ENCODE measurements around the gene CBX1. TPM values are rescaled to one million over a fixed set of nuclear protein-coding genes. Genes with fewer than 3 reads are reported as not detected.

Gene CBX1
- total RNA-seq, 1 donor from 2014 or later, result 33.0 TPM

DNA sequence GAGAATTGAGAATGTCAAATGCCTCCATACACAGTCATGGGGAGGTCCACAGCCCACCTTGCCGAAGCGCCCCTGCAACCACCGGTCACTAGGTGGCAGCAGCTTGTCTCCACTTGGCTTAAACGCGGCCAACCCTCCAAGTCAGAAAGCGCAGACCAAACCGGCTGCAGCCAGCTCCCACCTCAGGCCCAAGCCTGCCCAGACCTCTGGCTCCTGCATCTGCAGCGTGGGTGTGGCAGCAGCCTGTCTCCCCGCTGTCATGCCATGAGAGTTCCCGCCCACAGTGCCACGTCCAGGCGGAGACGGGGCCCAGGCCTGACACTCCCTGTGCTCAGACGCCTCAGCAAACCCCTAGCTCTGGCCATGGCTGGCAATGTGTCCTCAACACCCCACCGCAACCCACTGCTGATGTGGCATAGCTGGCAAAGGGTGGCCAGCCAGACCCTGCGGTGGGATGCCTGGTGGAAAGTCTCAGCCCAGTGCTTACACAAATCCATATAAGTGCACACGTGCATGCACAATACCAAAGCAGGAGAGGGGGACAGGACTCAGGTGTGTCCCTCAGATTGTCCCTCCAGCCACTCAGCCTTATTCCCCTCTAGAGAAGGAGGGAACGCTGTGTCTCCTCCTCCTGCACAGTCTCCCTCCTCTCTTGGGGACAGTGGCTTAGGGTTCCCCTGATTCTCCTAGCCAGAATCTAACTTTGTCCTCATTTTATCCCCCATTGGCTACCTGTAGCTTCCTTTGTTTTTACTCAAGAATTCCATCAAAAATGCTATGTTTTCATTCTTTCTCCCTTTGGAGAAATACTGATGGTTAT, 74.6 kb downstream of the CBX1 start:
- H3K4me1 ChIP-seq, result peaks cover 62% of the 10 kb centered on the region
- no peaks in the 10 kb centered on the region for H3K9me3 ChIP-seq (replicated peaks)
- TF ChIP-seq, protein P1, sequence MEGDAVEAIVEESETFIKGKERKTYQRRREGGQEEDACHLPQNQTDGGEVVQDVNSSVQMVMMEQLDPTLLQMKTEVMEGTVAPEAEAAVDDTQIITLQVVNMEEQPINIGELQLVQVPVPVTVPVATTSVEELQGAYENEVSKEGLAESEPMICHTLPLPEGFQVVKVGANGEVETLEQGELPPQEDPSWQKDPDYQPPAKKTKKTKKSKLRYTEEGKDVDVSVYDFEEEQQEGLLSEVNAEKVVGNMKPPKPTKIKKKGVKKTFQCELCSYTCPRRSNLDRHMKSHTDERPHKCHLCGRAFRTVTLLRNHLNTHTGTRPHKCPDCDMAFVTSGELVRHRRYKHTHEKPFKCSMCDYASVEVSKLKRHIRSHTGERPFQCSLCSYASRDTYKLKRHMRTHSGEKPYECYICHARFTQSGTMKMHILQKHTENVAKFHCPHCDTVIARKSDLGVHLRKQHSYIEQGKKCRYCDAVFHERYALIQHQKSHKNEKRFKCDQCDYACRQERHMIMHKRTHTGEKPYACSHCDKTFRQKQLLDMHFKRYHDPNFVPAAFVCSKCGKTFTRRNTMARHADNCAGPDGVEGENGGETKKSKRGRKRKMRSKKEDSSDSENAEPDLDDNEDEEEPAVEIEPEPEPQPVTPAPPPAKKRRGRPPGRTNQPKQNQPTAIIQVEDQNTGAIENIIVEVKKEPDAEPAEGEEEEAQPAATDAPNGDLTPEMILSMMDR (IDR thresholded peaks at IDR 0.05; ENCODE audit: borderline replicate concordance), result peak; percentile 93
- H3K27ac ChIP-seq (replicated peaks), result peak overlapping the region; percentile 90
- intact Hi-C loops (cut with micrococcal nuclease), result loop anchor here (2.0 kb wide), 2 partner anchors 48 to 104 kb away; no protein-coding TSS in a partner anchor
- peak; percentile 83 for DNase-seq
- no peak overlapping the region for H3K4me3 ChIP-seq
- H3K27me3 ChIP-seq (ENCODE audit: low read depth), result peaks cover 27% of the 10 kb centered on the region
- no peaks in the 10 kb centered on the region for H3K36me3 ChIP-seq

DNA sequence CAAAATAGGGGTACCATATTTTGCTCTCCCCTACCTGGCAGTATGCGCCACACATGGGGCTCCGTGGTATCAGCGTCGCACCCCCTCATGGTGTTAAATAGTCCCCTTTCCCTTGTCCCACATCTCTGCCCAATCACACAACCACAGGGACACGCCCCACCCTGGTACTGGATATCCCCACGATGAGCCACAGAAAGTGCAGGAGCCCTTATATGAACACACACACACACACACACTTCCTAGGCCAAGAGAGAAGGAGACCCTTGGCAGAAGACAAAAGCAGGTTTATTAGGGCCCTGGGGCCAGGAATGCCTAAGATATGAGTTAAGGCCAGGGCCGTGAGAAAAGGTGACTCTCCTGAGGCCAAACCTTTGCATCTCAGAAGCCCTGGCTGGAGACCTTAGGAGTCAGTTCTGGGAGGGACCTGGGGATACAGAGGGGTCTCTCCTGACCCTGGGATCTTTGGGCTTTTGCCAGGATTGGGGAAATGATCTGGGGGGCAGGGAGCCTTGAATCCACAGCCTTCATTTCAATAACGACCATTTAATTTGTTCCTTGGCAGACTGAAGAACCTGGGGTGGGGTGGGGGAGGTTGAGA, 75.3 kb downstream of the CBX1 start:
- Histone ChIP-seq H3K36me3 (no peaks in the 10 kb centered on the region), H3K4me3 (peak overlapping the region; percentile 67), H3K4me1 (peaks cover 59% of the 10 kb centered on the region), H3K27me3 (ENCODE audit: low read depth) (peaks cover 27% of the 10 kb centered on the region), H3K9me3 (replicated peaks) (no peaks in the 10 kb centered on the region), H3K27ac (replicated peaks) (peak overlapping the region; percentile 90)
- TF ChIP-seq, protein P1 (IDR thresholded peaks at IDR 0.05; ENCODE audit: borderline replicate concordance), result no peak
- intact Hi-C loops (cut with micrococcal nuclease), result loop anchor here (2.0 kb wide), 2 partner anchors 49 to 105 kb away; no protein-coding TSS in a partner anchor
- DNase-seq, result no peak

DNA sequence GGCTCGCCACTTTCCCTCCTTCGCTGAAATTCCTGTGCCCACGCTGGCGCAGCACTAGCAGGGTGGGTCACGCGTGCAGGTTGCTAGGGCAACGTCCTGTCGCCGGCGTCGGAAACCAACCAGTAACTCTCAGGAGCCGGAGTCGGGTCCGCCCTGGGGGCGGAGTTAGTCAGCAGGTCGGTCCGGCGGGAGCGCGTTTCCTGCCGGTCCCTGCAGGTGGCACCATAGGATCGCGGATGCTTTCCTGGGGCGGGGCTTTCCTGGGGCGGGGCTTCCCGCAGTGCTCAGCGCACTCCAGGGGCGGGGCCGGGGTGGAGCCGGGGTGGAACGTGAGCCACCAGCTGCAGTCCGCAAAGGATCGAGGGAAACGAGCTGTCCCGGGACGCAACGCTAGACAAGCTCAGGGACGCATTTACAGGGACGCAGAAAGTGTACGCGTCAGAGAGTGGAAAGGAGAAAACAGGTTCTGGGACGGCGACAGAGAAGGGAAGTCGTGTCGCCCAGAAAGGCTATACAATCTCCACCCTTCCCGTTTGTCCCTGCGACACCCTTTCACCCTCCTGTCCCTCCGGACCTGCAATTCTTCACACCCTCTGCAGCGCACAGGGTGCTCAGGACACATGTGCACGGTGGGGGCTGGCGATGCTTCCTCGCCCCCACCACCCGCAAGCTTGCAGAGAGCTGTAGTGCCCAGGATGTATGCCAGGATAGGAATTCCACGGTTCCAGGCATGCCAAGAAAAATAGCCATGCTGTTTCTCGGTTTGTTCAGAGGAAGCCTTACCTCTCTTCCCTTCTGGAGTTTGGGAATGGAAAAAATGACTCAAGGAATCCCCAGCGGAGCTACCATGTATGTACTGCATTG, 76.0 kb downstream of the CBX1 start:
- H3K4me1 ChIP-seq, result peaks cover 51% of the 10 kb centered on the region
- H3K27me3 ChIP-seq (ENCODE audit: low read depth), result peaks cover 27% of the 10 kb centered on the region
- H3K36me3 ChIP-seq, result no peaks in the 10 kb centered on the region
- TF ChIP-seq, protein P1 (IDR thresholded peaks at IDR 0.05; ENCODE audit: borderline replicate concordance), result peak; percentile 79
- H3K4me3 ChIP-seq, result peak overlapping the region; percentile 67
- intact Hi-C loops (cut with micrococcal nuclease), result no loop called here
- H3K27ac ChIP-seq (replicated peaks), result peak overlapping the region; percentile 90
- peak; percentile 97 for DNase-seq
- no peaks in the 10 kb centered on the region for H3K9me3 ChIP-seq (replicated peaks)

DNA sequence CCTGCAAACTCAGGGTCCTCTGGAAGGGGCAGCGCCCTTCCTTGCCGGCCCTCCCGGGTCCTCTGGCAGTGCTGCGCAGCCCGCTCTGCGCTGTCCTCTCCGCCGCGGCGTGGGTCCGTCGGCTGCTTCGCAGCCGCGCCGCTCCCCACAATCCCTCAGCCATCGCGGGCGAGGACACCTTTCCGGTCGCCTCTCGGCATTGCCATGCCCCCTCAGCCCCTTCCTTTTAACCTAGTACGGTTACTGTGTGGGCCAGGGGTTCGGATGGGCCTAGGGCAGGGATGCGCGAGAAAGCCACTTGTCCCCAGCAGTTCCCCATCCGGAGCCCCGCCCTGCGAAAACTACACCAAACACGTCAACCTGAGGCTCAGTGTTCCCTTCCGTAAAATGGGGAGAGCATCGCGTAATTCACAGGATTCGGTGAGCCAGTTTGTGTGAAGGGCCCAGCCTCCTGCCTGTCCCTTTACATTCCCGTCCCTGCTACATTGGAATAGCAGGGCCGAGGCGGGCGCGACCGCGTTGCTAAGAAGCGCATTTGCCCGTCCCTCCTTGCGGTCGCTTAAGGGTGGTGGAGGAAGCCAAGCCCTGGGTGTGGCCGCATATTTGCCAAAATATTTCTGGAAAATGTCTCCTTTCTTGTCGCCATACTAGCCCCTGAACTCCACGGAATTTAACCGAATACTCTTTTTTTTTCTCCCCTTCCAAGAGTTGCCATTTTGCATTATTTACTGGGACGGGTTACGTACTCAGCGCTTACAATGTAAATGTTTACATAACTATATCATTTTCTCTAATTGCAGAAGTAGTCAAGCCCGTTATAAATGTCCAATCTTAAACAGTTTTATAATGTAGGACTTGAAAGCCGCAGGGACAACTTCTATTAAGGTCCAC, 76.9 kb downstream of the CBX1 start:
- peak overlapping the region; percentile 67 for H3K4me3 ChIP-seq
- intact Hi-C loops (cut with micrococcal nuclease), result no loop called here
- H3K27ac ChIP-seq (replicated peaks), result peak overlapping the region; percentile 90
- no peaks in the 10 kb centered on the region for H3K36me3 ChIP-seq
- peaks cover 50% of the 10 kb centered on the region for H3K4me1 ChIP-seq
- H3K27me3 ChIP-seq (ENCODE audit: low read depth), result peaks cover 29% of the 10 kb centered on the region
- TF ChIP-seq, protein P1 (IDR thresholded peaks at IDR 0.05; ENCODE audit: borderline replicate concordance), result no peak
- peak; percentile 50 for DNase-seq
- H3K9me3 ChIP-seq (replicated peaks), result no peaks in the 10 kb centered on the region
